Activated CD8-positive, alpha-beta memory T cell treated with anti-CD3 and anti-CD28 coated beads, Interleukin-2, amount 50 U/mL, for 1 hour (primary cell): ENCODE data around the gene LYSMD4.

Source experiments
- DNase-seq: peaks from one replicate; pipeline ENCODE4 v3.0.0-alpha.2; 2020; ENCODE audit errors: extremely low read depth

Gene LYSMD4

DNA sequence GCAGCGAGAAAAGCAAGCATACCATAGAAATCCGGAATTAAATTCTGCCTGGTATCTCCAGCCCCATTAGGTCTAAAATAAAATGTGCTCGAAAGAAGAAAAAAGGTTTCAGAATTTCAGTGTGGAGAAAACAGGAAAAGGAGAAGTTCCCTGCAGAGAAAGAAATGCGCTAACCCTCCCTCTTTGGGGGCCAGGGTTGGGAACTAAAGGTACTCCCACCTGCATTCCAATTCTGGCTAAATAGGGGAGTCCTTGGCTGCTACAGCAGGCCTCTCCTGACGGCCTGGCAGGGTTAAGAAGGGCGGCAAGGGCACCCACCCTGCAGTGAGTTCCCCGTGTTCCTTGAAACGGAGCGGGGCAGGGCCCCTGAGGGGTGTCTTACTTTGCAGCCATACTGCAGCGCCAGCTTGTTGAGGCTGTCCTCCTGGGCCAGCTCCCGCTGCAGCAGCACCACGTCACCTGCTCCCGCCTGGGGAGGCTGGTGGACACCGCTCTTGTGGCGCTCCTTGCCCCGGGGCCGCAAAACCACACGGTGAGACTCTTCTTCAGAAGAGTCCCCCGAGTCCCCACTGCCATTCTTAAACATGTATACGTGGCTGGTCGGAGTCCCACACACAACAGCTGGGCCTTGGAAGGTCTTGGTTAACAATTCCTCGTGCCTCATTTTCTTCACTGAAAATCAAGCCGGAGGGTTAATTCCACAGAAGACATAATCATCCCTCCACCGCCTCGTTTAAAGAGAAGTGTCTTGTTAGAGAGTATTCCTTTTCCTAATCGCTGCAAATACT, 1.7 kb downstream of the LYSMD4 start:
- DNase-seq: no peak

DNA sequence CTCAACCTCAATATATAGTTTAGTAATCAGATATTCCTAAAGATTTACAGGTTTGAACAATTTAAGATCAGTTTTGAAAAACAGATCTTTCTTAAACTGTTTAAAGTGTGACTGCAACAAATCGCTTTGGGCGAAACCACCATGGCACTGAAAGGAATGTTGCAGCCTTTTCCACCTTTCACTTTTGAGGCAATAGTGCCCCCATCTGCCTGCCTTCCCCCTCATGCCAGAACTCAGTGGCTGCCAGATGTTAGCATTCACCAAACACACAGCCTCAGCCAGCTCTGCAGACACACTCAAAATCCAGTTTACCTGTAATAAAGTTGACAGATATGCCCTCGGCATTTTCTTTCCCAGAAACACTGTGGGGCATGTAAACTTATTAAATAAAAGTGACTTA, 3.3 kb downstream of the LYSMD4 start:
- DNase-seq: no peak

DNA sequence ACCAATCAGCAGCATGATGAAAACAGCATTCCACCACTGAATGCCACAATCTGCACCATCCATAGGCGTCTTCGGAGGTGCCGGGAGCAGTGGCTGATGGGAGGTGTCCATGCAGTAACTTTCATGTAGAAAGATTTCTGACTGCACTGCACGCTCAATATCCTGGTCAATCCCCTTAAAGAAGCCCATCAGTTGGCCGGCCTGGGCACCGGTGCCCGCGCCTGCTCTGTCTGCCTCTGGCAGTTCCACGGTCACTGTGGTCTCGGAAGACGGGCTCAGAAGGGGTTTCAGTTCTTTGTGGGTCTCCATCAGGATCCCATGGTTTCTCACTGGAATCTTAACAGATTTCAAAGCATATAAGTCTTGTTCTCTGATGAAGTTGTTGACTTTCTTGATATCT, 3.9 kb downstream of the LYSMD4 start:
- DNase-seq: no peak

DNA sequence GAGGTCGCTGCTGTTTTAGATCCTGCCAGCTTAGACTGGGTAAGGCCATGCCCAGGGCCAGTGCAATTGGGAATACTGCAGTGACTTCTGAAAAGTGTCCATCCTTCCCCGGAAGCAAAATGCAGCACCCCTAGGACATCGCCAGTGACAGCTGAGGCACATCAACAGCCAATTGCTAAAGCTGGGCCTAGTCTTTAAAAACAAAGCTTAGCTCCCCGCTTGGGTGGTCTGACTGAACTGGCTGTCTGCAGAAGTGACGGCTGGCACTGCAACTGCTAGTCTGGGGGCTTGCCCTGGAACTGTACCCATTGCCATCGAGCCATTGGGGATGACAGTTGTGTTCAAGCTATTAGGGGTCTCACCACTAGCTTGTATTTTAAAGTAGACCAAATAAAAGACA, 4.3 kb downstream of the LYSMD4 start:
- DNase-seq: no peak

DNA sequence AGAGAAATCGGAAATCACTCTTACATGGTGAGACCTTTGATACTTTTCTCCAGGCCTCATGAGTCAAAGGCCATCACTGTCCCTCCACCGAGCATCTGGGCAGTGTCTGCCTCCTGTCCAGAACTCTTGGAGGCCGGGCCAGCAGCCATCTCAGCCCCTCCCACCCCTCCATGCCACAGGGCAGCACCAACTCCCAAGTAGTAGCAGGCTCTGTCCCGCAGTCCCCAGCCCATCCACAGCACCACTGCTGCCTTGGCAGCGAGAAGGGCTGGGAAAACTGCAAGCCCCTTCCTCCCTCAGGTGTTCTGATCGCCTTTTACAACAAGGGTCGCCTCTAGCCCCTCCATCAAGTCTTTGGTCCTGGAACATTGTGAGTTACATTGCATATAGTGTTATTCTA, 5.5 kb downstream of the LYSMD4 start:
- DNase-seq: no peak

DNA sequence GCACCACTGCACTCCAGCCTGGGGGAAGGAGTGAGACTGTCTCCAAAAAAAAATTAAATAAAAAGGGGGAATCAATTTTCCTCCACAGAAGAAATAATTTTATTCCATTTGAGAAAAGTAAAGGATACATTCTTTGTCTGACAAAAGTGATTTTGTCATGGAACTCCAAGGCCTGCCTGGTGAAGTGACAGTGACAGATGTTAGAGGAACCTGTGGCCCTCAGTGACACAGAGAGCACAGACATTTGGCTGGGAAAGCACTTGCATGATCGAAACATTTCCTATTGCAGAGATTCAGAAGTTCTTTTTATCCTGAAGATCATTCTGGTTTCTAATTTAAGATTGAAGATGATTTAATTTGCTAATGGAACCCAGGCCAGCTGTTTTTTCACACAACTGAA, 5.9 kb downstream of the LYSMD4 start:
- no peak for DNase-seq

DNA sequence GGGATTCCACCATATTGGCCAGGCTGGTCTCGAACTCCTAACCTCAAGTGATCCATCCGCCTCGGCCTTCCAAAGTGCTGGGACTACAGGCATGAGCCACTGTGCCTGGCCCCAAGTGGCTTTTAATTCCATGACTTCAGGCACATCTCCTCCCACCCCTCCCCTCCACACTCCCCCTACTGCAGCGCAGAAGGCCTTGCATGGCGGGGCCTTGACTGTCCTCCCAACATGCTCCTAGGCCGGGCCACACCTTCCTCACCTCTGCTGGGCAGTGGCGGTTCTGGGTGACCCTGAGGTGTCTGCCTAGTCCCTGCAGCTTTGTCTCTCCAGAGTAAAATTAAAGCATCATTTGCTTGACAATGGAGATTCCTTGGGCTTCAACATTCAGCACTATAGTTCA, 6.9 kb downstream of the LYSMD4 start:
- no peak for DNase-seq

DNA sequence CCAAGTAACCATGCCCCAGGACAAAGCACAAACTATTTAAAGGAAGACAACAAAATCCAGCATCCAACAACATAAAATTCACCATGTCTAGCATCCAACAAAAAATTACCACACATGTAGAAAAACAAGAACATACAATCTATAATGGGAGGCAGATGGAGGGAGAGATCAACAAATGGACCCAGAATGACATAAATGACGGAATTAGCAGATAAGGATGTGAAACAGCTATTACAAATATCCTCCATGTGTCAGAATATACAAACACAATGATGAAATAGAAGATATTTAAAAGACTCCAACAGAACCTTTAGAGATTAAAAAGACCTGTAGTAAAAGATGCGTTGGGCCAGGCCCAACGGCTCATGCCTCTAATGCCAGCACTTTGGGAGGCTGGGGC, 10.8 kb downstream of the LYSMD4 start:
- no peak for DNase-seq

DNA sequence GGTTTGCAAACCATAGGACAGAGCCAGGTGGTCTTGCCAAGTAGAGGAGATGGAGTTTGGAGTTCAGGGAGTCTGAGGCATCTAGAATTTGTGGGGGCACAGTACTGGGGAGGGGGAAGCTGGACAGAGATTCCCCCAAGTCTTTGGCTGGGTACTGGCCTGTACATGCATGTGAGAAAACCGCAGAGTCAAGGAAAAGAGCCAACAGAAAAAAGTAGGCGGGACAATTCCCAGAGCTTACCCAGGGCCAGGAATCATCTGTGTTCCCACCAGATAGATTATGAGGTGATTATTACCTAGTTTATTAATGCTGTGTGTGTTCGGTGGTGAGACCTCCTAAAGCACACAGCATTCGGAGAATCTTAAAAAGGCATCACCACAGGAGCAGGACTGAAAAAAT, 11.3 kb downstream of the LYSMD4 start:
- DNase-seq: no peak

DNA sequence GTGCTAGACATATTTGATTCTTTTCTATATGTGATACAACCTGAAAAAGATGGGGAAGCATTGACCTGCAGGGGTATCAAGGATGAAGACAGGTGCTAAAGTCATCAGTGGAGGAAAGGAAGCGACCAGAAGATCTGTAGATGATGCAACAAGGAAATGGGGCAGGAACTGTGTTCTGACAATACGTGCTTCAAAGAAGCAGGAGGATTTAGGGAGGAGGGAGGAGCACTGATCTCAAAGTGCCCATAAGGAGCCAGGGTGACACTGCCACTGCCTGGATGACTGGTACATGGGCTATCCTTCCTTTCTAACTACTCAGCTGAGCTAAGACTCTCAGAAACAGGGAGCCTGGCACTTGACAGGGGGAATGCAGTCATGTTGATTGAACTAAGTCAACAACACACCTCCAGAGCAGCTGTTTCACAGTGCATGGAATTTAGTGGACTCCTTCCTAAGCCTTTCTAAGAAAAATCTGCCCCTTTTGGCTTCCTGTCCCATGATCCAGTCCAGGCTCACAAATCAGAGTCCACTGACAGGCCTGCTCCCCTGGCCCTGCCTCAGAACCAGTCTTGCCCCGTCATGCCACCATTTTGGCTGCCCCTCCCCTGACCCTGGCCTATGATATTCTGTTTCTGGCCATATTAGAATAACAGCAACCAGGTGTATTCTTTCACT, 12.0 kb downstream of the LYSMD4 start:
- no peak for DNase-seq

DNA sequence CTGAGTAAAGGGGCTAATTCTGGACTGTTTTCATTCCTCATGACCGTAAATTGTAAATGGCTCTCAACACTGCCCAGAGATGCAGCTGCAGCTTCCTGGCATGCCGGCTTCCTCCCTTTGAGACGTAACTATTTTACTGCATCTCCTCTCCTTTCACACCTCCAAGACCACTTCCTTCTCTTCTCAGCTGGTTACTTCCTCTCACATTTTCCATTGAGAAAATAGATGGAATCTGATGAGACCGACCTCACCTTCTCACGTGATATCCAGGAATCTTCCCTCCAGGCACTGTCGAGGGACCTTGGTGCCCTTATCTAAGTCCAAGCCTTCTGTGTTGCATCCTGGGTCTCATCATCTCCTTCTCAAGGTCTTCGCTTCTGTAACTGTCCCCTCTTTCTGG, 12.7 kb downstream of the LYSMD4 start:
- no peak for DNase-seq

DNA sequence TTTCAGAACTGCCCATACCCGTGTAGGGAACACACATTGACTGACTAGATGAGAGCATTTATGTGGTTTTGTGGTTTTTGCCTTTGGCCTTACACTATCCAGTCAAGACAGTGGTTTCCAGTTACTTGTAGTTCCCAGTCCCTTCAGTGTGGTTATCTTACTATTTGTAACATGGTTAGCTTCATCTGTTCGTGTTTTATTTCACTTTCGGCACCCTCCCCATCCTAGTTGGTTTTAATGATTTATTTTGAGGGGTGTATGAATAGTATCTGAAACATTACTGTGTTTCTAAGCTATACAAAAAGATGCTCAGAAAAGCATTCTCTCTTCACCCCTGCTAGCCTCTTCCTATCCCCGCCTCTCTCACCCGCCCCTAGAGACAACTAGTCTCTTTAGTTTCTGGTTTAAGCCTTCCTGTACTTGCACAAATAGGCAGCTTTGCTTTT, 14.1 kb downstream of the LYSMD4 start:
- DNase-seq: no peak

DNA sequence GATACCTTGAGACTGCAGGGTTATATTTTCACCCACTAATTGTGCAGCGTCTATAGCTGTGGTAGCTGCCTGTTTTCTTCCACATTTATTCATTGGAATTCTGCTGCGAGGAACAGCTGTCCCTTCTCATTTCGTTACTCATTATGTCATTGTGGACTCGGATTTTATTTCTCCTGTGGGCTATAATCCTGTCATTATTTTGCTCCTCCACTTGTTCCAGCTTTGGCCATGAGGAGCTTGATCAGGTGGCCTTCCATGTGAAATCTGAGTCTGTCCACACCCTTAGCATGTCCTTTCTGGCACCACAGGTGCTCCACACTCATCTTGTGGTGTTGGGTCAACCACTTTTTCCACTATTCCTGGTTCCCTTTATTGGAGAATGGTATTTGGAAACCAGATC, 14.8 kb downstream of the LYSMD4 start:
- no peak for DNase-seq

DNA sequence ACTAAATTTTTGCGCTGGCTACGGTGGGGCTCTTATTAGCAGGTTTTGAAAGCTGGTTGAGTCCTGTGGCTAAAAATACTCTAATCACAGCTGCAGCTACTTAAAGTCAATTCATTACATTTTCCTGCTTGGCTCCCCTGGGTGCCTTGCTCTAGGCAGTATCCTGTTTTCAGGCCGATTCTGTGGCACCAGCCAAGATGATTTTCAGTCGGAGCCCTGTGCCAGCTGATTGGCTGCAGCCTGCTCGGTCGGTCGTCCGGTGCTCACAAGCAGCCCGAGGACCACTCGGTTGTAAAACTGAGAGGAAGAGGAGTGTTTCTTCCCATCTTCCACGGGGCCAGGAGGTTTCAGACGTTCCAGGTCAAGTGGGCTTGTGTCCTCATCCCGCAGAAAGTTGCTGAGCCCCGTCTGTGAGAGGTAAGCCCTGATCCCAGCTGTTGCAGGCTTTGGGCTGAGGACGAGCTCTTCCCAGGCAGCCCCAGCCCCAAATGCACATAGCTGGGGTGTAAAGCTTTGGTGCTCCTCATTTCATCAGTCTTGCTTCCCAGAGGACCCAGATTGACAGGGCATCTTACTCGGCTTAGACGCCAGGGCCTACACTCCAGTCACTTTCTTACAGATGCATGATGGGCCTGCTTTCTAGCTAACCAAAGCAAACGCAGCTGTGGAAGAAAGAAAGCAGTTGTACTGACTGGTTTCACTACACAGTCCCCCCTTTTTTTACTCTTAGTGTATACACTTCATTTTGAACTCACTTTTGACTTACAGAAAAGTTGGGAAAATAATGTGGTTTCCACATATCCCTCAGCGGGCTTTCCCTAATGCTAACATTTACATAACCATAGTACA, 15.9 kb downstream of the LYSMD4 start:
- DNase-seq: no peak

DNA sequence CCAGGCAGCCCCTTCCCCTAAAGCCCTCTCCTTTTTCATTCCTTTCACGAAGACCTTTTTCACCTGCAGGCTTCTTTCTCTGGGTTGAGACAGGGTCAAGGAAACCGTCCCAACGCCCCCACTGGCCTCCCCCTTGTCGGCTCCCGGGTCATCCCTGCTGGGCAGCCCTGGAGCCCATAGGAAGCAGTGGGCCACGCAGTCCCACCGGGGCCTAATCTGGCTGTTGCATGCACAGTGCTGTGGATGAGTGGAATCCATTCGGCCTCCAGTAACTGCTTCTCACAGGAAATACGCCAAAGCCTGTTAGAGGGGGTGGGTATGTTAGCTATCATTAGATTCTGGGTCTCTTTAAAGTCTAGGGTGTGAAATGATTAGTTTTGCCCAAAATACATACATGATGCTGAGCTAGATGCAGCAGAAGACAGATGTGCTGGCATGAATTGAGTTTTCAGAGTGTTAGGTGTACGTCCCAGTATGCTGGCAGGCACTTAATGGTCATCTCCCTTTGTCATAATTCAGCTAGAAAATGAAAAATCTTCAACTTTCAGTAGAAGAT, 16.6 kb downstream of the LYSMD4 start:
- DNase-seq: no peak

DNA sequence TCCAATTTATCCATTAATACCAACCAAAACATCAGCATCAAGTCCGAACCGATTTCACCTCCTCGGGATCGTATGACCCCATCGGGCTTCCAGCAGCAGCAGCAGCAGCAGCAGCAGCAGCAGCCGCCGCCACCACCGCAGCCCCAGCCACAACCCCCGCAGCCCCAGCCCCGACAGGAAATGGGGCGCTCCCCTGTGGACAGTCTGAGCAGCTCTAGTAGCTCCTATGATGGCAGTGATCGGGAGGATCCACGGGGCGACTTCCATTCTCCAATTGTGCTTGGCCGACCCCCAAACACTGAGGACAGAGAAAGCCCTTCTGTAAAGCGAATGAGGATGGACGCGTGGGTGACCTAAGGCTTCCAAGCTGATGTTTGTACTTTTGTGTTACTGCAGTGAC, 20.8 kb downstream of the LYSMD4 start:
- DNase-seq: no peak

DNA sequence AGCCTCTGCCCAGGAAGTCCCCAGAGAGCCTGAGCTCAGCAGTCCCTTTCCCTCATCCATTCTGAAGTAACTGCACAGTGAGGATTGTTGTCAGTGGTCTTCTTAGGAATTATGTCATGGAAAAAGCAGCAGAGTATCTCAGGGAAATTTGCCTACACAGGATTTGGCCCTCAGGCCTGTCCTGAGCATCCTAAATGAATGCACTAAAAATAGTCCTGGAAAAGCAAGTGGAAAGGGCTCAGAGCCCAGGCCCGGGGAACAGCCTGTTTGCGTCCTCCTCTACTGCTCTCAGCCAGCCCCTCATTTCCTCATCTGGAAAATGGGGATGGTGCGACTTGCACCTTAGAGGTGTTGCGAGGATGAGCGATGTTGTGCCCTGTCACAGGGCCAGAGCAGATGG, 21.6 kb downstream of the LYSMD4 start:
- no peak for DNase-seq

DNA sequence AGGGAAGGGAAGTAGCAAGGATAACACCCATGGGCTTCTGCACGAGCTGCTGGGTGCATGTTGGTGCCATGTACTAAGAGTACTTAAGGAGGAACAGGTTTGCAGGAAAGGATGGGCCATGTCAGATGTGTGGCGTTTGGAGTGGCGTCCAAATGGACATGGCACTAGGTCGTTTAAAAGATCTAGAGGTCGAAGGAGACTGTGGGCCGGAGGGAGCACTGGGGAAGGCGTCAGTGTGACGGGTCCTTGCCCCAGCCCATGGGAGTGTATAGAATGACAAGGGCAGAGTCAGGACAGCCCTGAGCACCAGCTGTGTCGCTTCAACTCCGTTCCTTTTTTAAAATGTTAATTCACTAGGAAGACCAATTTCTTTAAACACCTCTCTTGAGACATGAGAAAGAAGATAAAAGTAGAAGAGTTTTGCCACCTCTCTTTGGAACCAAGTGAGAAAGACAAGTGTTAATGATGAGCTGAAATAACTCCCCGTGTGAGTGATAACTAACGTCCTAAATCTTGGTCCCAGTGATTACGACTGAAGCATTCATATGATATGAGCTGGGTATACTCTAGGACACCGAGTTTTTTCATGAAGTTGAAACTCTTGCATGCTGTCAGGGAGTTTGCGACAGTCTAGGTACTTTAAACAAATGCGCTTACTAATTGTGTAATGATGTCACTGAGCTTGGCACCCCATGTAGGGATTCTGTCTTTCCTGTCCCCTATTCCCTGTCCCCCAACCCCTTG, 23.8 kb downstream of the LYSMD4 start:
- DNase-seq: no peak

DNA sequence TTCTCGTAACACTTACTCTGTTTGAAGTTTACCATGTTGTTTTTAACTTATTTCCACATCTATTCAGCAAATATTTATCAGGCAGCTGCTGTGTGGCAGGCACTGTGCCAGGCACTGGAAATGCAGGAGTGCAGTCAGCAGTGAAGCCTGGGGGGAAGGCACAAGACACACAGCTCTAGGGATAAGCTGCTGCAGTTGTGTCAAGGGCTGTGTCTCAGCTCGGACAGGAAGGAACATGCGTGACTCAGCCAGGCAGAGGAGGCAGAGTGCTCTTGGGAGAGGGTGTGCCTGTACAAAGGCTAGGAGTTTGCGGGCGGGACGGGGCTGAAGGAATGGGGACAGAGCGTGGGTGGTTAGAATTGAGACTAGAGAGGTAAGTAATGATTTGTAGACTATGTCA, 24.7 kb downstream of the LYSMD4 start:
- no peak for DNase-seq

DNA sequence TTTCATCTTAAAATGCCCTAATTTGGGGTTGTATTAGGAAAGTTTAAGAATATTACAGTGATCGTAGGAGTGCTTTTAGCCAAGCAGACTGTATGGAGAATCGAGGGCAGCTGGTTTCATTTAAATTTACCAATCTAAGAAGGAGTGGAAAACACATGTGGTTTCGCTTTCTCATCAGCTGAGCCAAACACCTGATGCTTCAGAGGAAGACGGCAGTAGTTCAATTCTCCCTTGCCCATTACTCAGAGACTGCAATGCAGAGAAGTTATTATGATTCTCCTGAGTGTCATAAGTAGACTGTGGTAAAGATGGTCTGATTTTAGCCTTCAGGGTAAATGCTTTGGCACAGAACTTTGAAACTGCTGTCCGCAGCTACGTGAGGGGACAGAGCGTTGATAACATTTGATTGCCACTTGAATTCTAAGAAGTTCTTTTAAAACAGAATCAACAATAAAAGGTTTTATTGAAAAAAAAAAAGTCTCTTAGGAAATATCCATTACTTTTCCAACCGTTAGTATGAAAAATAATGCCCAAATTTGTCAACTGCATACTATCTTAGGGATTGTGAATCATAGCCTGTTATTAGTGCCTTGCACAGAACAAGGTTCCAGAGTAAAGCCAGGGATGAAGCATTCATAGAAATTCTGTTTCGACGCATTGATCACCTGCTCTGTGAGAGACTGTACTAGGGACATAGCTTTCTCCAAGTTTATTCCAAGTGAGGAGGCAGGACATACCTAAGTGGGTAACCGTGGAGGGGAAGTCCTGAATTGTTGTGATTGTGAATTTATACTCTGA, 25.6 kb downstream of the LYSMD4 start:
- no peak for DNase-seq
